Activated CD4-positive, alpha-beta T cell treated with anti-CD3 and anti-CD28 coated beads, Interleukin-2, amount 50 U/mL, for 16 hours (primary cell): ENCODE data around the gene SLC35A2.
A peak's percentile ranks its signal among the peaks of the same experiment; 100 is the strongest.
"Not testable (repeated sequence)": the region's sequence is repeated elsewhere in the genome, so short reads cannot be mapped to it uniquely, and the experiment has no call there.

Experiments used
- DNase-seq: peaks from one replicate; pipeline ENCODE4 v3.0.0-alpha.2; 2020

Gene SLC35A2

DNA sequence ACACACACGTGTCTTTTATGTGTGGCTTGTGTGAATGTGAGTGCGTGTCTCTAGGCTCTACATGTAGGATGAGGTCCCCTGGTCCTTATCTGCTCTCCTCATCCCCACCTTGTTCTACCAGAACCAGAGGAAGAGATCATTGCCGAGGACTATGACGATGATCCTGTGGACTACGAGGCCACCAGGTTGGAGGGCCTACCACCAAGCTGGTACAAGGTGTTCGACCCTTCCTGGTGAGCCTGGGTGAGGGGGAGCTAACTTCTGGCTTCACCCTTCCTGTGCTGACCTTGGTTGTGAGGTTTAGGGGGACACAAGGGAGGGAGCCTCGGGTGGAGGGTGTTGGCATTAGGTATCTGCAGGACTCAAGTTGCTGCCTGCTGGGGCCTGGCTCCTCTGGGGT is 10.4 kb downstream of the SLC35A2 start:
- DNase-seq, result no peak

DNA sequence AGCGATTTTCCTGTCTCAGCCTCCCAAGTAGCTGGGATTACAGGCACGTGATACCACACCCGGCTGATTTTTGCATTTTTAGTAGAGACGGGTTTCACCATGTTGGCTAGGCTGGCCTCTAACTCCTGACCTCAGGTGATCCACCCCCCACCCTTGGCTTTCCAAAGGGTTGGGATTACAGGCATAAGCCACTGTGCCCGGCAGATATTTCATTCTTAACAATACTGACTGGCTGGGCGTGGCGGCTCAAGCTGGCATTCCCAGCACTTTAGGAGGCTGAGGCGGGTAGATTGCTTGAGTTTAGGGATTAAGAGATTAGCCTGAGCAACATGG is 12.4 kb downstream of the SLC35A2 start:
- no peak for DNase-seq

DNA sequence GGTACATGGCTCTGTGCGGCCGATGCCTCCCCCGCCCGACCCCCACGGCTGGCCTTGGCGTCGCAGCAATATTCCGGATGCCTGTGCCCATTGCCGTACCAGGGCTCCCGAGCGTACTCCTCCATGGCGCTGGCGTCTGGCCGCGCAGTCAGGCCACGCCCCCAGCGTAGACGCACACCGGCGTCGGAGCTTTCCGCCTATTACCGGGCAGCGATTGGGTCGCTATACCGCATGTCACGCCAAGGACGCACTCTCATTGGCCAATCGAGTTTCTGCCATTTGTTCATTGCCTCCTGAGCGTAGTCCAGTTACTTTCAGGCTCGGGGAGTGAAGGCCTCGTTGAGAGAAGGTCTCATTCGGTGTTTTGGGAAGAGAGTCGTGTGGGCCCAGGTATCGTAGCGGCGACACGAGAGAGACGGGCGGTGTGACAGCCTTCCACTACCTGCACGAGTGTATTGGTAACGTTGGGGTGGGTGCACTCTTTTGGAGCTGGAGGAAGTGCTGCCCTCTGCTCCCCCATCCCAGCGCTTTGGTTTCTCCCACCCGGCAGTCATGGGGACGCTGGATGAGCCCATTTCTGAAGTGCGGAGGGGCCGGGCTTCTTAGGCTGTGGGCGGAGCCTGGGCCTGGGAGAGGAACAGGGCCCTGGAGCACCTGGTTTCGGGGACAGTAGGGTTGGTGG is 13.7 kb downstream of the SLC35A2 start, which contains the start of the genes PQBP1 and TIMM17B:
Gene PQBP1 (plus strand): TSS at position 306 of the 682 bp plus-strand sequence. CDS start 580 bp downstream, outside the sequence.
Gene TIMM17B (minus strand): TSS at position 144 of the 682 bp plus-strand sequence. CDS start 19 bp downstream, at position 125.
- DNase-seq, result peak; percentile 93

DNA sequence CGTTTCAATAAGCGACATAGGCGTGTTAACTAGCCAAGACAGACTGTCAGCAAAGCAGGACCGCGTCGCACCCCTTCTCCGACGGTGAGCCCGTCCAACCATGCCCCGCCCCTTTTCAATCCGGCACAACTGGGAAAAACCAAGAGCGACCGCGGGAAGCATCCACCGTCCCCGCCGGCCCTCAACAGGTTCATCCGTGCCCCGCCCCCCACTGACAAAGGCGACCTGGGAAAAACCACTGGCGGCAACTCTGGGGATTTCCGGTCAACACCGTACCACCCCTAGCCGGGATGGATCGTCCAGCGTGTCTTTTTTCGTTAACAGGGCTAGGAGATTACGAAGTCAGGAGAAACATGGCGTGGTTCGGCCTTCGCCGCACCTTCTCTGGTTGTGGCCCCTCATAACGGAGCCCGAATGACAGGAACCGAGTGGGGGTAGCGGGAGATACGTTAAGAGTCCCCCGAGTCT is 14.3 kb downstream of the SLC35A2 start:
- peak; percentile 60 for DNase-seq

DNA sequence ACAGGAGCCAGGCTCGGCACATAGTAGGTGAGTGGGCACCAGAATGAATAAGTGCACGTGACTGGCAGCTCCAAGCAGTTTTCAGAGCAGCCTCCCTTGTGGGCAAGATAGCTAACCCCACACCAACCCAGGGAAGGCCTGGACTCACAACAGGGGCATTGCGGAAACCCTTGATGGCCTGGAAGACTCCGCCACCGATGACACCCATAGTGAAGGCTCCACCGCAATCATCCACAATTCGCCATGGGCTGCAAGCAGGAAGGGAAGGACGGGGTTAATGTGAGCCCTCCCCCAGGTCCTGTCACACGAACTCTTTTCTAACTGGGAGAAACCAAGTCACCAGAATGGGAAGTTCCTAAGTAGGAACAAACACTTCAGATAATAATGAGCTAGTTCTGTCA is 14.8 kb downstream of the SLC35A2 start:
- DNase-seq, result no peak

DNA sequence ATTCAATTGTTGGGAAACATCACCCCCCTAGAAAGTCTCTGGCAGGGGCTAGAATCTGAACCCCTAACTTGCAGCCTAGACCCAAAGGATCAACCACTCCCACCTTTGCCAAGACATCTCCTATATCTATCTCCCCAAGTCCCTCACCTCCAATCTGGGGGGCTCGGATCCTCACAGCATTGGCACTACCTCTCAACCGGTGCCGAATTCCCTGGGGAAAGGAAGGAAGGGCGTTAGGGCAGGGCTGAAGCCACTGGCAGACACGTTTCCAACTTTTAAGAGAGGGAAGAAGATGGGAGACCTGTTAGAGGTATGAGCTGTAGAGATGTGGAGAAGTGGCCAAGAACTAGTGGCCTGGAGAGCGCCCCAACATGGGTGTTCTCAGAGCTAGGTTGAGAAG is 16.6 kb downstream of the SLC35A2 start:
- DNase-seq, result no peak

DNA sequence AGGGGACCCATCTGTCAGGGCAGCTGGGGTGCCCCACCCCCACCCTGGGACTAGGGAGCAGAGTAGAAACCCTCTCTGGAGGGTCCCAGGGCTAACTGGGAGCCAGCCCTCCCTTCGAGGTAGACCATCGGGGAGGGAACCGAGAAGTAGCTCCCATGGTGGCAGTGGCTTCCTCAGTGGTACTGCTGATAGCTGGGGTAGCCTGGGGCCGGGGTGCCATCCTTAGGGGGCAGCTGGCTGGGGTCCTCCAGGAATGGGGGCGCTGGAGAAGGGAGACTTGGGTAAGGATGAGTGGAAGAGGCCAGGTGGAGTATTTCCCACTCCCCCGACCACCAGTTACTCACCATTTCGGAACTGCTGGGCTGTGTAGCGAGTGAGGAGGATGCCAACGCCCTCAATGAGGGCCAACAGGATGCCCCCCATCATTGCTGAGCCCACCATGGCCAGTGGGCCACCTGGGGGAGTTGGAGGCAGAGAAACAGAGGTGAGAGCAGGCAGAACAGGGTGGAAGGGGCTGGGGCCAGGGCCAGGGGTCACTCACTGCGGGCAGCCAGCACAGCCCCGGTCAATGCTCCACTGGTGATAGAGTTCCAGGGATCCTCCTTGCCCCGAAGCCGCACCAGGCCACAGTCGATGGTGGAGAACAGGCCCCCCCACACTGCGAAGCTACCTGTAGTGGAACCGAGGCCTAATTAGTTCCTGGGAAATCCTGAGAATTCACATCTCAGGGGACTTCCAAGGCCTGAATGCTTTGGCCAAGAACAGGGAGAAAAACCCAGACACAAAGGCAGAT is 17.7 kb downstream of the SLC35A2 start:
- DNase-seq, result no peak

DNA sequence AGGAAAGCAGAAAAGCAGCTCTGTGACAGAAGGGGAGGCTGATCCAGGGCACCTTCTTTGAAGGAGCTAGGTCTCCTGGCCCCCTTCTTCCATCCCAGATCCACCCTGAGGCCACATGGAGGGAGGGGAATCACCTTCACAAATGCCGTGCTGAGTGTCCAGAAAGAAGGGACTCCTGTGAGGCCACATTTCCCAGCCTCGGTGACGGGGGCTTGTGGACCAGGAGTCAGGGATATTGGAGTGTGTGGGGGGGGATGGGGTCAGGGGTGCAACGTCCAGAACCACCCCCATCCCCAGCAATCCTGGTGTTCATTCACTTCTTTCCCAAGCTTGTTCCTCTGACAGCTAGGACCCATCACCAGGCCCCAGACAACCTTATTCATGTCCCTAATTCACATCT is 18.6 kb downstream of the SLC35A2 start:
- DNase-seq, result no peak

DNA sequence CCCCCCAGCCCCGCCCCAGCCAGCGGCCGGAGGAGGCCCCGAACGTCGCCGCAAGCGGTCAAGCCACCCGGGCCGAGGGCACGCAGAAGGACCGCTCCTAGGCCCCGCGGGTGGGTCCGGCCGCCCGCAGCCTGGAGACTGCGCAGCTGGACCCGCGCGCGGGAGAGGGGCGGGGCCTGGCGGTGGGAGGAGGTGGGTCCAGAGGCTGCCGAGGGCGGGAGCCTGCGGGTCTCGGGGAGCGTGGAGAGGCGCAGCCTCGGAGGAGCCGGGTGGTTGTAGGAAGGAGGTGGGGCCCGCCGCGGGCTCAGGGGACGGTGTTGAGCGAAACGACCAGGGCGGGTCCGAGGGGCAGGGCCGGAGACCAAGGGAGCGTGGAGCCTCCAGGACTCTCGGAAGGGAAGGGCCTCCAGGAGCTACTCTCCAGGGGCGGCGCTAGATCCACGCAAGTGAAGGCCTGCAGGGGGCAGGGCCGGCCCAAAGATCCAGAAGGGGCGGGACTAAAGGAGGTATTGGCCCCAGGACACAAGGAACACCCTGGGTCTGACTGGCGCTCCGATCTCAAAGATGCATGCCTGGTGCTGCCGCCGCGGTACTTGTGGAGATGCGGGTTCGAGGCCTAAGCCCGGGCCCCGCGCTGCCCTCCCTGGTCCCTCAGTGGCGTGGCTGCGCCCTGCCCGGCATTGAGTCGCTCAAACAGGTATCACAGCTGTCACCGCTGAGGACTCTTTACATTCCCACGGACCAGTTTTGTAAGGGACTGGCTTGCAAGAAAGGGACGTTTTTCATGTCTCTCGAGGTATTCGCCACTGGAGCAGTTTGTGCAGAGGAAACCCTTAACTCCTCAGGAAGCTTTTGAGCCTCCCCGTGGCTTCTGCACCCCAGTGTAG is 19.8 kb downstream of the SLC35A2 start:
- DNase-seq, result peak; percentile 75

DNA sequence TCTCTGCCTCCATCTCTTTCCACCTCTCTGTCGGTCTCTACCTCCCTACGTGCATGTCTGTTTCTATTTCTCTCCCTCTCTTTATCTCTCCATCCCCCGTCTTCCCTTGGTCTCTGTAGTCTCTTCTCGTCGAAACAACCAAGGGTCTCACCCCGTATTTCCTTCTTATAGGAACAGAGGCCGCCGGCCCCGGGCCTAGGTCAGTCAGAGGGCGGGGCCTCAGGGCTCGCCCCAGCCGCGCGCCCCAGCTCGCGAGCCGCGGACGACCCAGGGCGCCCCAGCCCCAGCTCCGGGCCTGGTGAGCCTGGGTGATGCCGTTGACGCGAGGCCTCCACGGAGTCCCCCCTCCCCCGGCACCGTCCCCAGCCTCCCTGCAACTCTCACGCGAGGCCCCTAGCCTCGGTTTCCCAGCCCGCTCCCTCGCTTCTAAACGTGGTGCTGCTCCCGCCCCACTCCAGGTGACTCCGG is 20.5 kb downstream of the SLC35A2 start:
- DNase-seq, result no peak

DNA sequence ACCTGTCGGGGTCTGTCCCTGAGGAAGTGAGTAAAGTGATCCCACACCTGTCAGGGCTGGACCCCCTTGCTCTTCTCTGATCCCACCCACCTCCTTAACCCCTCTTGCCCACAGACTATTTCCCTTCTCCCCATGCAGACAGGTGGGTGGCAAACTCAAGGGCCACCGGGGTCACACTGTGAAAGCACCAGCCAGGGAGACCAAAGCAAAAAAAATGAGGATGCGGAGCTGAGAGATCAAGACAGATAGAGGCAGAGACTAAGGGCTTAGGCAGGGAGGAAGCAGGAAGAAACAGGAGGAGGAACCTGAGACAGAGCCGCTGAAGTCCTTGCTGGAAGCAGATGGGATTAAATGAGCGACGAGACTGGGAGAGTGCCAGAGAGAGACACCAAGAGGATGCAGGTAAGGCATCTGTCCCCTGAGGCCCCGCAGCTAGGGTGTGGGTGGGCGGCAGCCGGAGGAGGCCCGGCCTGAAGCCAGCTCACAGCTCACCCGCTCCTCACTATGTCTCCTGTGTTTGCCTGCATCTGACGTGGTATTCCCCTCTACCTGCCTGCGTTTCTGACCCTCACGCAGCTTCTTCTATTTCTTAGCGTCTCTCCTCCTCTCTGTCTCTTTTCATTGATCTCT is 21.0 kb downstream of the SLC35A2 start:
- DNase-seq, result no peak

DNA sequence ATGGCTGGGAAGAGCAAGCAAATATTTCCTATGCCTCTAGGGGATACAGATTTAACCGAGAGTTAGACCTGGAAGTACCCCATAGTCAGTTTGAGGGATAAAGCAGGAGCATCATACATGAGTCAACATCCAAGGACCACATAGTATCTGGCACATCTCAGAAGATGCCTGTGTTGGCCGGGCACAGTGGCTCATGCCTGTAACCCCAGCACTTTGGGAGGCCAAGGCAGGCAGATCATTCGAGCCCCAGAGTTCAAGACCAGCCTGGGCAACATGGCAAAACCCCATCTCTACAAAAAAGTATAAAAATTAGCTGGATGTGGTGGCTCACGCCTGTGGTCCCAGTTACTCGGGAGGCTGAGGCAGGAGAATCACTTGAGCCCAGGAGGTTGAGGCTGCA is 24.9 kb downstream of the SLC35A2 start:
- not testable (repeated sequence) for DNase-seq

DNA sequence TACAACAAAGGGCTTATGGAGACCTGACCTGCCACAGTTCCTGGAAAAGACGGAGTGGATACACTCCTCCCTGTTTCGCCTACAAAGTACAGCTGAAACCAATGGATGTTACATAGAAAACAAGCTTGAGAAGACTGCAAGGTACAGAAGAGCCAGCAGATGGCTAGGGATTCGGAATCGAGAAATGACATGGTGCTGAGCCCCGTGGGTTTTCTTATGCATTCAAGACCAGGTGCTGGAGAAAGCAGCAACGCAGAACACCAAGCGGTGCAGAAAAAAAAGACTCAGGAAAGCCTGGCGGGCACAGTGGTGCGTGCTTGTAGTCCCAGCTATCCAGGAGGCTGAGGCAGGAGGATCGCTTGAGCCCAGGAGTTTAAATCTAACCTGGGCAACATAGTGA is 27.7 kb downstream of the SLC35A2 start:
- no peak for DNase-seq

DNA sequence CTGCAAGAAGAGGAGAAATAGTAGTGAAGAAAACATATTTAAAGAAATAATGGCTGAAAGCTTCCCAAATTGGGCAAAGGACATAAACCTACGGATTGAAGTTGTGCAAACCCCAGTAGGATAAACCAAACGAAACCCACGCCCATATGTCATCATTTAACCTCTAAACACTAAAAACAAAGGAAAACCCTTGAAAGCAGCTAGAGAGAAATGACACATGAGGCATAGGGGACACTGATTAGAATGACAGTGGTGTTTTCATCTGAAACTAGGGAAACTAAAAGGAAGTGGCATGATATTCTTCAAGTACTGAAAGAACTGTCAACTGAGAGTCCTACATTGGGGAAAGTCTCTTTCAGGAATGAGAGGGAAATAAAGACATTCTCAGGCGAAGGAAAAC is 34.5 kb downstream of the SLC35A2 start:
- not testable (repeated sequence) for DNase-seq

DNA sequence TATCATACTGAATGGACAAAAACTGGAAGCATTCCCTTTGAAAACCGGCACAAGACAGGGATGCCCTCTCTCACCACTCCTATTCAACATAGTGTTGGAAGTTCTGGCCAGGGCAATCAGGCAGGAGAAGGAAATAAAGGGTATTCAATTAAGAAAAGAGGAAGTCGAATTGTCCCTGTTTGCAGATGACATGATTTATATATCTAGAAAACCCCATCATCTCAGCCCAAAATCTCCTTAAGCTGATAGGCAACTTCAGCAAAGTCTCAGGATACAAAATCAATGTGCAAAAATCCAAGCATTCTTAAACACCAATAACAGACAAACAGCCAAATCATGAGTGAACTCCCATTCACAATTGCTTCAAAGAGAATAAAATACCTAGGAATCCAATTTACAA is 39.4 kb downstream of the SLC35A2 start:
- not testable (repeated sequence) for DNase-seq

DNA sequence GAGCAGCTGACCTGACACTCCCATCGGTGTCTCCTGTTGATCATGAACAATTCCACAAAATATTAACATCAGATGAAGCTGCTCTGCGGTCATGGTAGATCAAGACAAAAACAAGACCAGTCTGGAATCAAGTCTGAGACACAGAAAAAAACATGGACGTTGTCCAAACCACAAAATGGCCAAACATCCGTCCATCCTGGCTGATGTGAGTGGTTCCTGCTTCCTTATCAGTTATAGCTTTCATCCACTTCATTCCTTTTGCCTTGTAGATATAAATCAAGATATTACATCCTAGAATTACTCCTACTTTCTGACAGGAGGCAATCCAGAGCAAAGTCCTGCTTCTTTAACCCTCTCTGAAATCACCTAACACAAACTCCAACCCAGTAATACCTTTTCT is 47.2 kb downstream of the SLC35A2 start:
- no peak for DNase-seq

DNA sequence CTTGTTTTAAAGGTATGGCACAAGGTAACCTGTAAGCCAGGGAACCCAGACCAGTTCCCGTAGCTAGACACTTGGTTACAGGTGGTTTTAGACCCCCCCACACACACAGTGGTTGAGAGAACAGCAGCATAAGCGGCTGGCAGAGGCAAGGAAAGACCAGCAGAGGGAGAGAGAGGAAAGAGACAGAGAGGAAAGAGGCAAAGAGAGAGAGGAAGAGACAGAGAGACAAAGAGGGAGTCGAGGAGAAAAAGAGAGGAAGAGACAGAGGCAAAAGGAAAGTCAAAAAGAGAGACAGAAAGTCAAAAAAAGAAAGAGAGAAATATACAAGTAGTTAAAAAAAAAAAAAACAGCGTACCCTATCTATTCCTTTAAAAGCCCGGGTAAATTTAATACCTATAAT is 56.5 kb downstream of the SLC35A2 start:
- no peak for DNase-seq

DNA sequence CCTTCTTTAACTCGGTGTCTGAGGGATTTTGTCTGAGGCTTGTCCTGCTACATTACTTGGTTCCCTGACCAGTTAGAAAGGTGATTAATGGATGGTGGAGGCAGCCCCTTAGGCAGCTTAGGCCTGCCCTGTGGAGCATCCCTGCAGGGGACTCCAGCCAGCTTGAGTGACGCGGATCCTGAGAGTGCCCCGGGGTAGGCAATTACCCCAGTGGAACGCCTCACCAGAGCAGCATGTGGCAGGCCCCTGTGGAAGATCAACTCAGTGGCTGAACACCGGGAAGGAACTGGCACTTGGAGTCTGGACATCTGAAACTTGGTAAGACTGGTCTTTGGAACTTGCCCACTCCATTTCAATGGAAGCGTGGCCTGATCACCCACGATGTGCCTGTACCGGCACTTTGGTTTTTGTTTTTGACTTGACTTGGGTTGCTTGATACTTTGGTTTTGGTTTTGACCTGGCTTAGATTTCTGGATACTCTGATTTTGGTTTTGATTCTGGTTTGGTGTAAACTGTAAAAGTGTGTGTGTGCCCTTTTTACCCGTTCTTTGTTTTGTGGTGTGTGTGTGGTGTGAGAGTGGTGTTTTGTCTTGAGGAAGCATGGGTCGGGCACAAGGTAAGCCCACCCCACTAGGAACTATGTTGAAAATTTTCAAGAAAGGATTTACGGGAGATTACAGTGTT is 57.2 kb downstream of the SLC35A2 start:
- DNase-seq, result not testable (repeated sequence)

DNA sequence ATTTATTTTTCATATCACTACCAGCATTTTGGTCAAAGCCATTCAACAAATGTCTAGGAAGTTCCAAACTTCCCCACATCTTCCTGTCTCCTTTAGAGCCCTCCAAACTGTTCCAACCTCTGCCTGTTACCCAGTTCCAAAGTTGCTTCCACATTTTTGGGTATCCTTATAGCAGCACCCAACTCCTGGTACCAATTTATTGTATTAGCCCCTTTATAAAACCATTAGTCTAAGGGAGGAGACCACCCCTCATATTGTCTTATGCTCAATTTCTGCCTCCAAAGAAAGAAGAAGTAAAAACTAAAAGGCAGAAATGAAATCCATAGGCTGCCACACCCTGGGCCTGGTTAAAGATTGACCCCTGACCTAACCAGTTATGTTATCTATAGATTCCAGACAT is 58.0 kb downstream of the SLC35A2 start:
- not testable (repeated sequence) for DNase-seq
